Rectal smooth muscle tissue (tissue), 1 donor: ENCODE data around the gene RNF141.

Experiments
- H3K27ac ChIP-seq: one replicate; pipeline ENCODE4 v1.7.0; 2013; ENCODE audit warnings: low read depth, low read length, inconsistent platforms
- H3K27me3 ChIP-seq: one replicate; pipeline ENCODE4 v1.7.0; 2013; ENCODE audit warnings: low read length; ENCODE audit not compliant: control insufficient read depth, insufficient read depth
- H3K36me3 ChIP-seq: one replicate; pipeline ENCODE4 v1.7.0; 2013; ENCODE audit warnings: low read length; ENCODE audit not compliant: control insufficient read depth, insufficient read depth
- H3K4me1 ChIP-seq: one replicate; pipeline ENCODE4 v1.7.0; 2013; ENCODE audit warnings: low read length; ENCODE audit not compliant: control insufficient read depth, insufficient read depth
- H3K4me3 ChIP-seq: one replicate; pipeline ENCODE4 v1.7.0; 2013; ENCODE audit warnings: low read length
- H3K9ac ChIP-seq: one replicate; pipeline ENCODE4 v1.7.0; 2013; ENCODE audit warnings: low read length

Gene RNF141

GRCh38 chr11:10573028-10573427, 32.0 kb upstream of the RNF141 start:
- Histone ChIP-seq H3K4me3 (no peak overlapping the region), H3K36me3 (peaks cover 5% of the 10 kb centered on the region), H3K4me1 (no peaks in the 10 kb centered on the region), H3K9ac (no peak overlapping the region), H3K27ac (no peak overlapping the region), H3K27me3 (no peaks in the 10 kb centered on the region)

- no peaks in the 10 kb centered on the region for H3K27me3 ChIP-seq
- peaks cover 4% of the 10 kb centered on the region for H3K36me3 ChIP-seq
- no peak overlapping the region for H3K27ac ChIP-seq
These were observed 31.5 kb upstream of the RNF141 start for GRCh38 chr11:10572533-10572932.

GRCh38 chr11:10568486-10568941, 27.5 kb upstream of the RNF141 start, which contains the start of gene LYVE1:
Gene LYVE1, minus strand, starts transcription at chr11:10568665. Its CDS starts 133 bp downstream, at chr11:10568532.
- H3K9ac ChIP-seq: no peak within 1 kb of the TSS
- H3K4me1 ChIP-seq: no peaks in the 10 kb centered on the region
- no peaks in the 10 kb centered on the region for H3K36me3 ChIP-seq
- H3K27ac ChIP-seq: peak within 1 kb of the TSS; percentile 28
- H3K27me3 ChIP-seq: no peaks in the 10 kb centered on the region
- H3K4me3 ChIP-seq: no peak within 1 kb of the TSS

More at GRCh38 chr11:10572533-10572932, 31.5 kb upstream of the RNF141 start:
- H3K4me3 ChIP-seq: no peak overlapping the region
- no peak overlapping the region for H3K9ac ChIP-seq
- no peaks in the 10 kb centered on the region for H3K4me1 ChIP-seq

- Histone ChIP-seq H3K4me3 (no peak overlapping the region), H3K27me3 (no peaks in the 10 kb centered on the region), H3K9ac (no peak overlapping the region), H3K4me1 (no peaks in the 10 kb centered on the region), H3K36me3 (no peaks in the 10 kb centered on the region), H3K27ac (peak overlapping the region; percentile 36)
These were observed 26.5 kb upstream of the RNF141 start for GRCh38 chr11:10567446-10567845.

- Histone ChIP-seq H3K36me3 (no peaks in the 10 kb centered on the region), H3K9ac (no peak overlapping the region), H3K4me3 (no peak overlapping the region), H3K4me1 (no peaks in the 10 kb centered on the region), H3K27me3 (no peaks in the 10 kb centered on the region), H3K27ac (no peak overlapping the region)
These were observed 25.4 kb upstream of the RNF141 start for GRCh38 chr11:10566257-10566957.

- H3K27me3 ChIP-seq: no peaks in the 10 kb centered on the region
- no peaks in the 10 kb centered on the region for H3K36me3 ChIP-seq
- H3K9ac ChIP-seq: no peak overlapping the region
- no peaks in the 10 kb centered on the region for H3K4me1 ChIP-seq
- no peak overlapping the region for H3K27ac ChIP-seq
- no peak overlapping the region for H3K4me3 ChIP-seq
These were observed 24.5 kb upstream of the RNF141 start for GRCh38 chr11:10565493-10565892.

- Histone ChIP-seq H3K27ac (no peak overlapping the region), H3K36me3 (no peaks in the 10 kb centered on the region), H3K4me3 (no peak overlapping the region), H3K4me1 (no peaks in the 10 kb centered on the region), H3K9ac (no peak overlapping the region), H3K27me3 (no peaks in the 10 kb centered on the region)
These were observed 23.8 kb upstream of the RNF141 start for GRCh38 chr11:10564696-10565318.

GRCh38 chr11:10564030-10564429, 23.0 kb upstream of the RNF141 start:
- Histone ChIP-seq H3K27me3 (no peaks in the 10 kb centered on the region), H3K4me1 (no peaks in the 10 kb centered on the region), H3K4me3 (no peak overlapping the region), H3K36me3 (no peaks in the 10 kb centered on the region), H3K27ac (no peak overlapping the region), H3K9ac (no peak overlapping the region)

- Histone ChIP-seq H3K9ac (no peak overlapping the region), H3K27ac (no peak overlapping the region), H3K36me3 (no peaks in the 10 kb centered on the region), H3K4me3 (no peak overlapping the region), H3K27me3 (no peaks in the 10 kb centered on the region), H3K4me1 (no peaks in the 10 kb centered on the region)
These were observed 21.0 kb upstream of the RNF141 start for GRCh38 chr11:10561947-10562346.

GRCh38 chr11:10561043-10561818, 20.2 kb upstream of the RNF141 start:
- no peak overlapping the region for H3K4me3 ChIP-seq
- no peaks in the 10 kb centered on the region for H3K4me1 ChIP-seq
- no peak overlapping the region for H3K27ac ChIP-seq
- H3K9ac ChIP-seq: no peak overlapping the region
- H3K36me3 ChIP-seq: no peaks in the 10 kb centered on the region
- H3K27me3 ChIP-seq: no peaks in the 10 kb centered on the region

GRCh38 chr11:10558288-10558687, 17.3 kb upstream of the RNF141 start:
- Histone ChIP-seq H3K4me1 (no peaks in the 10 kb centered on the region), H3K27me3 (no peaks in the 10 kb centered on the region), H3K27ac (no peak overlapping the region), H3K36me3 (no peaks in the 10 kb centered on the region), H3K9ac (no peak overlapping the region), H3K4me3 (no peak overlapping the region)

GRCh38 chr11:10556590-10556989, 15.6 kb upstream of the RNF141 start:
- Histone ChIP-seq H3K36me3 (no peaks in the 10 kb centered on the region), H3K4me3 (no peak overlapping the region), H3K27ac (no peak overlapping the region), H3K4me1 (no peaks in the 10 kb centered on the region), H3K9ac (no peak overlapping the region), H3K27me3 (no peaks in the 10 kb centered on the region)
